Measurements from ENCODE around the gene LEAP2.

DNA sequence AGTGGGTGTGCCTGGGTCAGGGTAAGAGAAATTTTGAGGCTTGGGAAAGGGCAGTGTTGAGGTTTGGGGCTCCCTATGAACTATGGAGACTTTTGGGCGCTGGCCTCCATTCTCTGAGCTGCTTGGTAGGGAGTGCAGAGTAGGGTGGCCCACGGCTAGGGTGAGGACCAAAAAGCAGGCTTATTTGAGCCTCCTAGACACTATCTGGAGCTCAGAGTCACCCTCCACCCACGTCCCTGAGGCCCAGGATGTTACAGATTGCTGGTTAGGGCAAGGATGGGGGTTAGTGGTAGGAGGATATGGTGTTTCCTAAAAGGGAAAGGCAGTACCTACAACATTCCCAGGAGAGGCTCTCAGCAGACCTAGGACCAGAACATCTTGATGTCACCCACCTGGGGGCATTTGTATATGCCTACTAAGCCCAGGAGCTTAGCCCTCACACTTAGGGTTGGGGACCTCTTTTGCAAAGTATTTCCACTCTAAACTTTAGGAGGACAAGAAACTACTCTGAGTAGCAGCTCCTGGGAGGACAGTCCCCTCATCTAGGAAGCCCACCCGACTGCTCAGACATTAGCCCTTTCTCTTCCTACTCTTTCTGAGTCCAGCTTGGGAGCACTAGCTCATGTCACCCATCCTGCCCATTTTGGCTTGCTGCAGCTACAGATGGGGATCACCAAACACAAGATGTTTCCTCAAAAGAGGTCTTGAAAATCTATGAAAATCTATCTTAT, 45.4 kb upstream of the LEAP2 start:
- TF ChIP-seq CTCF (IDR thresholded peaks at IDR 0.05) (no peak), POLR2A (IDR thresholded peaks at IDR 0.05) (no peak)

Measured in heart left ventricle (tissue), 13 donors.